AG09309 (cell line): ENCODE data around the gene SOX21.

Experiments used
- DNase-seq: peaks from one replicate; pipeline ENCODE4 v3.0.0-alpha.2; 2010; ENCODE audit warnings: low read depth
- H3K4me3 ChIP-seq: 2 replicates; pipeline ENCODE4 v1.5.1; 2011; ENCODE audit warnings: mild to moderate bottlenecking, low read depth, low read length, moderate library complexity; ENCODE audit not compliant: control insufficient read depth
- TF ChIP-seq, protein P1 (sequence below): IDR thresholded peaks from 2 replicates; pipeline ENCODE4 v1.5.1; 2011; ENCODE audit warnings: mild to moderate bottlenecking, low read depth, low read length, inconsistent platforms; ENCODE audit not compliant: insufficient read depth, control insufficient read depth; ENCODE audit errors: missing control alignments

Gene SOX21

GRCh38 chr13:94660695-94661326 is 51.5 kb downstream of the SOX21 start:
- TF ChIP-seq, protein P1, sequence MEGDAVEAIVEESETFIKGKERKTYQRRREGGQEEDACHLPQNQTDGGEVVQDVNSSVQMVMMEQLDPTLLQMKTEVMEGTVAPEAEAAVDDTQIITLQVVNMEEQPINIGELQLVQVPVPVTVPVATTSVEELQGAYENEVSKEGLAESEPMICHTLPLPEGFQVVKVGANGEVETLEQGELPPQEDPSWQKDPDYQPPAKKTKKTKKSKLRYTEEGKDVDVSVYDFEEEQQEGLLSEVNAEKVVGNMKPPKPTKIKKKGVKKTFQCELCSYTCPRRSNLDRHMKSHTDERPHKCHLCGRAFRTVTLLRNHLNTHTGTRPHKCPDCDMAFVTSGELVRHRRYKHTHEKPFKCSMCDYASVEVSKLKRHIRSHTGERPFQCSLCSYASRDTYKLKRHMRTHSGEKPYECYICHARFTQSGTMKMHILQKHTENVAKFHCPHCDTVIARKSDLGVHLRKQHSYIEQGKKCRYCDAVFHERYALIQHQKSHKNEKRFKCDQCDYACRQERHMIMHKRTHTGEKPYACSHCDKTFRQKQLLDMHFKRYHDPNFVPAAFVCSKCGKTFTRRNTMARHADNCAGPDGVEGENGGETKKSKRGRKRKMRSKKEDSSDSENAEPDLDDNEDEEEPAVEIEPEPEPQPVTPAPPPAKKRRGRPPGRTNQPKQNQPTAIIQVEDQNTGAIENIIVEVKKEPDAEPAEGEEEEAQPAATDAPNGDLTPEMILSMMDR = peak; percentile 38
- no peak overlapping the region for H3K4me3 ChIP-seq
- no peak for DNase-seq
